Nephron (organoid): ENCODE data around the gene HPSE.

Experiments
- H3K27ac Mint-ChIP-seq, 3 experiments: 2 replicates each; pipeline ENCODE4 v1.8.0; 2020; ENCODE audit warnings: mixed read lengths in 3 of 3, mild to moderate bottlenecking in 2 of 3, moderate library complexity in 1 of 3
- H3K27me3 Mint-ChIP-seq: 2 replicates; pipeline ENCODE4 v1.8.0; 2021; ENCODE audit warnings: low read depth, mild to moderate bottlenecking, moderate library complexity, mixed read lengths
- H3K36me3 Mint-ChIP-seq: 2 replicates; pipeline ENCODE4 v1.8.0; 2020; ENCODE audit warnings: low read depth, mixed read lengths
- H3K4me1 Mint-ChIP-seq: 2 replicates; pipeline ENCODE4 v1.8.0; 2020; ENCODE audit warnings: mixed read lengths
- H3K4me3 Mint-ChIP-seq, 3 experiments: 2 replicates each; pipeline ENCODE4 v1.8.0; 2020; ENCODE audit warnings: mild to moderate bottlenecking in 3 of 3, mixed read lengths in 3 of 3, moderate library complexity in 2 of 3
- H3K9me3 Mint-ChIP-seq: 2 replicates; pipeline ENCODE4 v1.8.0; 2020; ENCODE audit warnings: mixed read lengths
- CTCF ChIP-seq, 3 experiments: fragments of 200-600 bp; sonication (generic); IDR thresholded peaks; one replicate each; pipeline ENCODE4 v1.5.0; 2021; ENCODE audit warnings: antibody characterized with exemption in 3 of 3; ENCODE audit not compliant: unreplicated experiment in 3 of 3

HPSE gene

GRCh38 chr4:83247415-83248357 is 87.0 kb downstream of the HPSE start:
- H3K27ac Mint-ChIP-seq, result no peak overlapping the region
- H3K27me3 Mint-ChIP-seq, result no peaks in the 10 kb centered on the region
- peaks cover 7% of the 10 kb centered on the region for H3K9me3 Mint-ChIP-seq
- no peaks in the 10 kb centered on the region for H3K36me3 Mint-ChIP-seq
- no peaks in the 10 kb centered on the region for H3K4me1 Mint-ChIP-seq
- H3K4me3 Mint-ChIP-seq, result no peak overlapping the region
- TF ChIP-seq CTCF (IDR thresholded peaks at IDR 0.05; ENCODE audit: unreplicated experiment in 3 of 3), result no peak
